ENCODE data around the gene DEFB112. TPM values are rescaled to one million over a fixed set of nuclear protein-coding genes. Genes with fewer than 3 reads are reported as not detected.
A peak's percentile ranks its signal among the peaks of the same experiment; 100 is the strongest.

DEFB112 gene
- polyA plus RNA-seq, 1 donor (not counting 4 experiments of a cell fraction or from before 2014, with no cell fraction given): not detected

GRCh38 chr6:50062051-50062450, 12.3 kb upstream of the DEFB112 start:
- dilution Hi-C loops (cut with MboI; ENCODE audit: extremely low pct_ligation_motif_present, low sequenced_read_pairs): loop anchor here (25.0 kb wide), 1 partner anchor 425 kb away; the partner anchor contains the start of gene RHAG
- Histone ChIP-seq H3K27ac (ENCODE audit: control insufficient read depth, insufficient read depth, low read length) (no peak overlapping the region), H3K9me3 (ENCODE audit: control insufficient read depth, low read depth, low read length) (no peaks in the 10 kb centered on the region), H2AFZ (ENCODE audit: control insufficient read depth, low read length) (no peak overlapping the region), H3K79me2 (ENCODE audit: control insufficient read depth, insufficient read depth, low read length) (no peaks in the 10 kb centered on the region), H3K4me3 (ENCODE audit: control insufficient read depth in 2 of 3, extremely low read depth in 1 of 3, insufficient read depth in 2 of 3, low read depth in 1 of 3, low read length in 3 of 3) (no peak overlapping the region), H4K20me1 (ENCODE audit: control insufficient read depth, extremely low read depth, insufficient read depth, low read length) (no peaks in the 10 kb centered on the region), H3K9me1 (ENCODE audit: control insufficient read depth, extremely low read depth, insufficient read depth, low read length) (no peaks in the 10 kb centered on the region), H3K4me1 (ENCODE audit: control insufficient read depth, extremely low read depth, insufficient read depth, low read length) (no peaks in the 10 kb centered on the region), H3K9ac (ENCODE audit: control insufficient read depth, extremely low read depth, insufficient read depth, low read length) (no peak overlapping the region), H3K36me3 (ENCODE audit: control insufficient read depth in 2 of 2, extremely low read depth in 1 of 2, insufficient read depth in 2 of 2, low read length in 2 of 2) (no peaks in the 10 kb centered on the region), H3K27me3 (ENCODE audit: control insufficient read depth, extremely low read depth, insufficient read depth, low read length) (no peaks in the 10 kb centered on the region), H3K4me2 (ENCODE audit: control insufficient read depth, extremely low read depth, insufficient read depth, low read depth, low read length) (no peak overlapping the region)
- FAIRE-seq (no peak), DNase-seq (ENCODE audit: low read depth, low spot score) (no peak)
- TF ChIP-seq, protein P1, sequence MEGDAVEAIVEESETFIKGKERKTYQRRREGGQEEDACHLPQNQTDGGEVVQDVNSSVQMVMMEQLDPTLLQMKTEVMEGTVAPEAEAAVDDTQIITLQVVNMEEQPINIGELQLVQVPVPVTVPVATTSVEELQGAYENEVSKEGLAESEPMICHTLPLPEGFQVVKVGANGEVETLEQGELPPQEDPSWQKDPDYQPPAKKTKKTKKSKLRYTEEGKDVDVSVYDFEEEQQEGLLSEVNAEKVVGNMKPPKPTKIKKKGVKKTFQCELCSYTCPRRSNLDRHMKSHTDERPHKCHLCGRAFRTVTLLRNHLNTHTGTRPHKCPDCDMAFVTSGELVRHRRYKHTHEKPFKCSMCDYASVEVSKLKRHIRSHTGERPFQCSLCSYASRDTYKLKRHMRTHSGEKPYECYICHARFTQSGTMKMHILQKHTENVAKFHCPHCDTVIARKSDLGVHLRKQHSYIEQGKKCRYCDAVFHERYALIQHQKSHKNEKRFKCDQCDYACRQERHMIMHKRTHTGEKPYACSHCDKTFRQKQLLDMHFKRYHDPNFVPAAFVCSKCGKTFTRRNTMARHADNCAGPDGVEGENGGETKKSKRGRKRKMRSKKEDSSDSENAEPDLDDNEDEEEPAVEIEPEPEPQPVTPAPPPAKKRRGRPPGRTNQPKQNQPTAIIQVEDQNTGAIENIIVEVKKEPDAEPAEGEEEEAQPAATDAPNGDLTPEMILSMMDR (optimal IDR thresholded peaks at IDR 0.05 in 1 of 3, IDR thresholded peaks at IDR 0.05 in 1 of 3, conservative IDR thresholded peaks at IDR 0.05 in 1 of 3; ENCODE audit: extremely low read depth in 1 of 3, insufficient read depth in 2 of 3, low read length in 3 of 3): peak; percentile 49 to 59 (median 55)
- no peak for TF ChIP-seq EZH2 (IDR thresholded peaks at IDR 0.05; ENCODE audit: low read length)

DNA sequence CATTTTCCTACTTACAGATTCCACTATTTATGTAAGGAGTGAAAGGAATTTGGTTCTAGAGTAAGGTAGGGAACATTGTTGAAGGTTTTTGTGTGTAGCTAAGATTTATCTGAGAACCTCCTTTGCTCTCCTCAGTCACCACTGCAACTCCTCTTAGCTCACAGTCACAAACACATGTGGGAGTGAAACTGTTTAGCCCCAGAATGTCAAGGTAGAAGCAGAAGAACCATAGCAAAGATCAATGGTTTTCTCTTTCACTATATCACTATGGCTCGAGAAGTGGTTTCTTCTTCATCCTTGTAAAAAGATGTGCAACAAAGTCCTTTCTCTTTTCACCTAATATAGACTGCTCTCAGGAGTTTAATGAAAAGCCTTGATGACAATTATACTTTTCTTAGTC, 6.5 kb upstream of the DEFB112 start:
- no peaks in the 10 kb centered on the region for H3K79me2 ChIP-seq (ENCODE audit: control insufficient read depth, insufficient read depth, low read length)
- FAIRE-seq: no peak
- H4K20me1 ChIP-seq (ENCODE audit: control insufficient read depth, extremely low read depth, insufficient read depth, low read length): no peaks in the 10 kb centered on the region
- no peaks in the 10 kb centered on the region for H3K9me1 ChIP-seq (ENCODE audit: control insufficient read depth, extremely low read depth, insufficient read depth, low read length)
- DNase-seq (ENCODE audit: low read depth, low spot score): no peak
- dilution Hi-C loops (cut with MboI; ENCODE audit: extremely low pct_ligation_motif_present, low sequenced_read_pairs): loop anchor here (25.0 kb wide), 1 partner anchor 419 kb away; the partner anchor contains the start of gene RHAG
- no peaks in the 10 kb centered on the region for H3K27me3 ChIP-seq (ENCODE audit: control insufficient read depth, extremely low read depth, insufficient read depth, low read length)
- no peaks in the 10 kb centered on the region for H3K36me3 ChIP-seq (ENCODE audit: control insufficient read depth in 2 of 2, extremely low read depth in 1 of 2, insufficient read depth in 2 of 2, low read length in 2 of 2)
- H3K27ac ChIP-seq (ENCODE audit: control insufficient read depth, insufficient read depth, low read length): no peak overlapping the region
- H3K4me3 ChIP-seq (ENCODE audit: control insufficient read depth in 2 of 3, extremely low read depth in 1 of 3, insufficient read depth in 2 of 3, low read depth in 1 of 3, low read length in 3 of 3): no peak overlapping the region
- no peaks in the 10 kb centered on the region for H3K4me1 ChIP-seq (ENCODE audit: control insufficient read depth, extremely low read depth, insufficient read depth, low read length)
- H3K4me2 ChIP-seq (ENCODE audit: control insufficient read depth, extremely low read depth, insufficient read depth, low read depth, low read length): no peak overlapping the region
- H2AFZ ChIP-seq (ENCODE audit: control insufficient read depth, low read length): no peak overlapping the region
- H3K9ac ChIP-seq (ENCODE audit: control insufficient read depth, extremely low read depth, insufficient read depth, low read length): no peak overlapping the region
- H3K9me3 ChIP-seq (ENCODE audit: control insufficient read depth, low read depth, low read length): no peaks in the 10 kb centered on the region
- TF ChIP-seq EZH2 (IDR thresholded peaks at IDR 0.05; ENCODE audit: low read length): no peak
- TF ChIP-seq, protein P1 (optimal IDR thresholded peaks at IDR 0.05 in 1 of 3, IDR thresholded peaks at IDR 0.05 in 1 of 3, conservative IDR thresholded peaks at IDR 0.05 in 1 of 3; ENCODE audit: extremely low read depth in 1 of 3, insufficient read depth in 2 of 3, low read length in 3 of 3): no peak

Data from keratinocyte (primary cell).